GM18517 (cell line): ENCODE measurements around the gene WASF2.
"Not testable (repeated sequence)": the region's sequence is repeated elsewhere in the genome, so short reads cannot be mapped to it uniquely, and the experiment has no call there.

Source experiments
- ATAC-seq: cut with Tn5 transposase; IDR thresholded peaks from one replicate; pipeline ENCODE4 v1.9.1; 2021; ENCODE audit warnings: mild to moderate bottlenecking, moderate library complexity; ENCODE audit not compliant: unreplicated experiment

WASF2 gene

DNA sequence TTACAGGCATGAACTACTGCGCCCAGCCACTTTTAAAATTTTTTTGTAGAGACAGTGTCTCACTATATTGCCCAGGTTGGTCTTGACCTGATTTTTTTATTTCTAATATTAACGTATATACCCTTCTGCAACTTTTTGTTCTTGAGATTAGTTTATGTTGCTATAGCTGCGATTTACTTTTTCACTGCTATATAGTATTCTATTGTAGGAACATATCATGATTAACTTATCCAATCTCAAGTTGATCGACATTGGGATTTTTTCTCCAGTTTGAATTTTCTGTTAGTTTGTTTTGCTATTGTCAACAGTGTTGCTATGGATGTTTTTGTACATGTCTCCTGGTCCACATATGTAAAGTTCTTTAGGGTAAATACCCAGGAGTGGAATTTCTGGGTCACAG, 35.4 kb downstream of the WASF2 start:
- no peak for ATAC-seq

DNA sequence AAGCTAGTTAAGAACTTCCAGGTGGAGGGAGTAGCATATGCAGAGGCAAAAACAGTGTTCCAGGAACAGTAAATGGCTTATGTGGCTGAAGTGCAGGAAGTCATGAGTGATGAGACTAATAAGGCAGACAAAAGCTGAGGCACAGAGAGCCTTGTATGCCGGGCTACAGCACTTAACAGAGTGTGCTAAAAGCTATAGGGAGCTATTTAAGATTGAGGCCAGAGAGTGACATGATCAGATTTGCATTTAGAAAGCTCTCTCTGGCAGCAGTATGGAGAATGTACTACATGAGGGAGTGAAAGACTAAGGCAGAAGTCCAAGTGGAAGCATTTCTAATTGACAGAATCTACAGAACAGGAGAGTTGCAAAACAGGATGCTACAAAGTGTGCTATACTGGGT, 38.6 kb downstream of the WASF2 start:
- ATAC-seq, result no peak

DNA sequence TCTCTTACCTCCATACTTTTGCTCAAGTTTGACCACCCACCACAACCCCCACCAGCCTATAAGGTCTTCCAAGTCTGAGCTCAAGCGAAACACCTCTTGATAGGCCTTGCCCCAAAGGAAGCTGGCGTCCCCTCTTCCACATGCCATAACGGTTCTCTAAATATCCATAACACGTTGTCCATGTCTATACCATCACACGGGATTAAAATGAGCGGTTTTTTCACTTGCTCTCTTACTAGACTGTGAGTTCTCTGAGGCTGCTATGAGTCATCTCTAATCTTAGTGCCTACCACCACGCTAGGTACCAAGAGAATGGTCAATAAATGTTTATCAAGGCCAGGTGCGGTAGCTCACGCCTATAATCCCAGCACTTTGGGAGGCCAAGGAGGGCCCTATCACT, 41.0 kb downstream of the WASF2 start:
- ATAC-seq, result no peak

DNA sequence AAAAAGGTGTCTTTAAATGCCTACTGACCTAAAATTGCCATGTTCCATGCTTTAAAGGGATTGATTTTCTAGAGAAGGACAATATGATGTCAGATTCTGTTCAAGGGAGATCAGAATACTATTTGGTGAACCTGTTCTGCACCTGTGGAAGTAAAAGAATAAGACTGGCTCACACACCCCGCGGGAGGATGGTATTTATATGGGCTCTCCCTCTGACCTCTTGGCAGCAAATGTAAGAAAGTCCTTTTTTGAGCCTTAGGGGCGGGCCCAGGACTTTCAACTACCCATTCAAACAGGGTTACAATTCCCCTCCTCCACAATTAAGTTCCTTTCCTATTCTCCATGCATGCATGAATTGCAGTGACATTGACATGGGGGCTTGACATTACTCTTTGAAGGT, 42.1 kb downstream of the WASF2 start:
- no peak for ATAC-seq

DNA sequence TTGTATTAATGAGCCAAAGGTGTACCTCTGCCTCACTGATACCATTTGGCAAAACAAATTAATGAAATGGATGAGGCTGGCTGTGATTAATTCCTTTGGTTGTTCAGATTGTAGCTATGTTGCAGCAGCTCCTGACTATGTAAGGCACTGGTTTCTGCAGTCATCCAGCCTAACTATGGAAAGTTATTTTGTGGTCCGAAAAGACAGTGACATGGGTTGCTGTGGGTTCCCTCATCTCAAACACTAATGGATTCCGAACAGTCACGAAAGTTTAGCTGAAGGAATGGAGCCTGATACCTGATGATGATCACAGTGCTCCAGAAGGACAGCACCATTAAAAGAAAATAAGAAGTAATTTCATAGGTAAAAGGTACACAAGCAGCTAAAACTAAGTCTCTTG, 42.6 kb downstream of the WASF2 start:
- no peak for ATAC-seq

DNA sequence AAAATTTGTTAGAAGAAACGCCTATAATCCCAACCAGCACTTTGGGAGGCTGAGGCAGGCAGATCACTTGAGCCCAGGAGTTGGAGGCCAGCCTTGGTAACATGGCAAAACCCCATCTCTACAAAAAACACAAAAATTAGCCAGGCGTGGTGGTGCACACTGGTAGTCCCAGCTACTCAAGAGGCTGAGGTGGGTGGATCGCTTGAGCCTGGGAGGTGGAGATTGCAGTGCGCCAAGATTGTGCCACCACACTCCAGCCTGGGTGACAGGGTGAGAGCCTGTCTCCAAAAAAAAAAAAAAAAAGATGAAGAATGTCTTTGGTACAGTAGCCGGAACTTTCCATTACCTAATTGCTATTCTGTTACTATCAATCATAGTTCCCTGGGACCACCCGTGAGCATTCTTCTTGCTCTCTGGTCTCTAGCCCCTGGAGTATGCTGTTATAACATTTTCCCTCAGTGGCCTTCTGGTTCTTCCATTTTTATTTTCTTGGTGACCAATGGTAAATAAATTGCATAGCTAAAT, 43.4 kb downstream of the WASF2 start:
- ATAC-seq, result no peak

DNA sequence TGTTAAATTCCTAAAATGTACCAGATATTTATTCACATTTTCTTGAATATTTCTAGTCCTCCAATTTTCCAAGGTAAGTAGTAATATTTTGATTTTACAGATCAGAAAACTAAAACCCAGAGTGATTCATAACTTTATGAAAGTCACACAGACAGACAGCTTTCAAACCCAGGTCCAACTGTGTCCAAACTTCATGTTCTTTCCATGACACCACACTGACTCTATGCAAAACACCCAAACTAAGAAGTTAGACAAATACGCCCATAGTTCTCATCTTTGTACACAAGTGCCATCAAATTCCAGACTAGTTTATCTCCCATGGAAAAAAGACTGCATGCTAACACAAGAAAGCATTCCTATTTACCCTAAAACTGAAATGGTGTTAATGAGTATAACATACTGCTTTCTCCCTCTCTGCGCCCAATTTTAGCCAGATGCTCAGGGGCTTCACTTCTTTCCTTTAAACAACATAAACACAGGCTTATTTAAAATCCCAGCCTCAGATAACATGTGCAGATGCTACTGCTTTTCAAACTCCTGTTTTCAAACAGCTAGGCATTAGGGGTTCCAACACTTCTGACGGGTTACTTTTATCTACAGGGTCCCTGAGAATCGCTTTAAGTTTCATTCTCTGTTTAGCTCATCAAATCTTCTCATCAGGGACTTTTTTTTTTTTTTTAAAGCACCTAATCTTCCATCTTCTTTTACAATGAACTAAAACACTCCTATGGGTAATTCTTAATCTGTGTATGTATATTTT, 44.6 kb downstream of the WASF2 start:
- ATAC-seq, result peak; percentile 42

DNA sequence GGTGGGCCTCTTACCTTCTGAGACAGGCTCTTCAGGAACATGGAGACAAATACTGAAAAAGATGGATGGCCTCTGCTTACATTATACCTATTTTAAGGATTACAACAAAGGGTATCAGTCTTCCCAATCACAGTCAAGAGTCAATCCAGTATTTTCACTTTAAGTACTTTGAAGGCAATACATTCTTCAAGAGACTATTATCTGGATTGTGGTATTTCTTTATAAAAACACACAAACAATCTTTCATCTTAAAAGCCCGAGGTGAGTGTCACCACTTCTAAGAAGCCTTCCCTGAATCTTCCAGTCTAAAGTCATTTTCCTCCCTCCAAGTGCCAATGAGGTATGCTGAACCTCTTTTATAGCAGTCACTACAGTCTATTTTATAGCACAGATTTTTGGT, 45.3 kb downstream of the WASF2 start:
- ATAC-seq, result no peak

DNA sequence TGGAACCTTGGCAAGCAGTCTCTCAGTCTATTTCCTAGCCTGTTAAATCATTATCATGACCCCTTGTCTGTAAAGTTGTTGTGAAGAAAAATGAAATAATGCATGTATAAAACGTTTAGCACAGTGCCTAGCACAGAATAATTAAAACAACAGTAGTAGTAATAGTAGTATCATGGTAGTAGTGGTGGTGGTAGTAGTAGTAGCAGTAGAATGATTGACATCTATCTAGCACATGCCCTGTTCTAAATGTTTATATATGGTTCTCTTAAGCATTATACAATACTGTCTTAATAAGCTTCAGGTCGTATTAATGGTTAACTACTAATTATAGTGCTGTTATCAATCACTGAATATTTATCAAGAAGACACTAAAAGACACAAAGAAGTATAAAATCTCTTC, 50.8 kb downstream of the WASF2 start:
- no peak for ATAC-seq

DNA sequence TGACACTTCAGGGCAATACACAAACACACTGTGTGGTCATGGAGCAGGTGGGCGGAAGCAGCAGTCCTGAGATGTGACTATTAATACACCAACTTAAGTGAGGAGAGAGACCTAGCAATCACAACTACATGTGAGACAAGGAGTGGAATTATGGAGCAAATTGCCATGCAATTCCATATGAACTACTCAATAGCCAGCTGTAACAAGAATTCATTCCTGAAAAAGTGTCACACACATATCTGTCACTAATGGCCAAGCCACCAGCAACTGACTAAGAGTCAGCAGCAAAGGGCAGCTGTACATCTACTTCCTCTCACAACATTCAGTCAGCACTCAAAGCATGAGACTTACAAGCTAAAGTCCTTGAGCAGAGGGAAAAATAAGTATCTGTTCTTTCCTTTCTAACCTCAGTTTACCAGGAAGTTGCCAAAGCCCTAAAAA, 51.3 kb downstream of the WASF2 start:
- no peak for ATAC-seq

DNA sequence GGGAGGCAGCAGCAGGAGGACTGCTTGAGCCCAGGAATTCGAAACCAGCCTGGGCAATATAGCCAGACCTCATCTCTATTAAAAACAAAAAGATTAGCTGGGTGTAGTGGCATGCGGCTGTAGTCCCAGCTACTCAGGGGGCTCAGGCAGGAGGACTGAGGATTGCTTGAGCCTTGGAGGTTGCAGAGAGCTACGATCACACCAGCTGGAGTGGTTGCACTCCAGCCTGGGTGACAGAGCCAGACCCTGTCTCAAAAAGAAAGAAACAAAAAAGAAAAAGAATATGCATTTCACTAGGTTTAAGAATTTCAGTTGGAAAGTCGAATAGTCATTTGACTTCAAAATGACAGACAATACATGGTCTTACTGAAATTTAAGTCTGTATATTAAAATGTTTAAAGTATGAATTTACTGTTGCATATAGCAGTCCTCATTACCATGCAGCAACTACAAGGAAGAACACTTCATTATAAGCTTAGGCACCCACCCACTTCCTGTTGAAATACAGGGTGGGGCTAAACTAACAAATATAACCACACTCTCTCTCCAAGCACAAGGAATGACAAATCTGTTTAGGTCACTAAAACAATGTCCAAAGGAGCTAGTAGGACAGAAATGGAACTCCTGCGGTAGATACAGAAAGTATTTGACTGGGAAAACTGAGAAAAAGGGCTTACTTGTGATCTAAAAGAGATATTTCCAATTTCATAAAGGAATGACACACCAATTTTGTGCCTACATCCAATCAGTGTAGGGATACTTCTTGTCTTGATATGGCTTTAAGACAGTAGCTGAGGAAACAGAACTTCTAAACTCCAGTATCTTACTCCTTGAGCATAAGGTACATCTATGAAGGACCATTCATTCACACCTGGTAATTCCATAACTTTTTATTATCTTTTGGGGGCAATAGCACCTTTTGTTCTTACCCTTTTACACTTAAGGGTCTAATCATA, 53.5 kb downstream of the WASF2 start:
- ATAC-seq, result no peak

DNA sequence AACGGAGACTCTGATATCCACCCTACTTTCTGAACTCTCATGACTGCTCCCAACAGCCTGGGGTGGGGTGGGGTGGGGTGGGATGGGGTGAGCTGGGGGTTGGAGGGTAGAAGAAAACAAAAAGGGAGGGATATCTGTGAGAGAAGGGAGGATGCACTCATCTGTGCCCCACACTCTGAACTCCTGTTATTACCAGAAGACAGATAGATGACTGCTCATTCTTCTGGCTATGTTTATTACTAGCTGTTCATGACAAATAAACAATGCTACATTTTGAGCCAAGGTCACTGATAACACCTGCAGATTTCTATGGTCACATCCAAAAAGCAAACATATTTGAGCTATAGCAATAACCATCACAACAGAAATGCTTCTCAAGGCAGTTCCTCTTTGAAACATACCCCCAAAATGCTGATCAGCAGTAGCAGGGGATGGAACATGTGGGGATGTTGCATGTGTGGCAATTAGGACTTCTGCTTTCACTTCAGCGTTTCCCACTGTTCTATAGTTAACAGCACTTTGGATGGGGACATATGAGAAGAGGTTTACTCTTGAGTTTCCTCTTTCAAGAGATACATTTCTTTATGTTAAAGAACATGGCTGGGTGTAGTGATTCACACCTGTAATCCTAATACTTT, 54.3 kb downstream of the WASF2 start:
- ATAC-seq, result no peak

DNA sequence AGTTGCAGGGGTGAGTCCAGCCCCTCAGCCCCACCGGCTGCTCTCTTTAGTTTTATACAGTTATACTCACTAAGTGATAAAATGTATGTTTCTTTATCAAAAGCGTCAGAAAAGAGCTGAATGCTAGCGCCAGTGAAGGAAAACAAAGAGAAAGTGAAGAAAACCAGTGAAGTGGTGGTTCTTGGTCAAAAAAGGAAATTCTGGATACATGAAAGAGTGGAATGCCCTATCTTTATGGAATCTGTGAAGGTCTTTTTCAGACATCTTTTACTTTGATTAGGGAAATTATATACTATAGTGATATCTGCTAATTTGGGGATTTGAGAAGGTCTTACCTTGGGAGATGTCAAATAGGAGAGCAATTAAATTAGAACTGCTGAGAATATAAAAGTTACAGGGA, 56.3 kb downstream of the WASF2 start:
- ATAC-seq, result no peak

DNA sequence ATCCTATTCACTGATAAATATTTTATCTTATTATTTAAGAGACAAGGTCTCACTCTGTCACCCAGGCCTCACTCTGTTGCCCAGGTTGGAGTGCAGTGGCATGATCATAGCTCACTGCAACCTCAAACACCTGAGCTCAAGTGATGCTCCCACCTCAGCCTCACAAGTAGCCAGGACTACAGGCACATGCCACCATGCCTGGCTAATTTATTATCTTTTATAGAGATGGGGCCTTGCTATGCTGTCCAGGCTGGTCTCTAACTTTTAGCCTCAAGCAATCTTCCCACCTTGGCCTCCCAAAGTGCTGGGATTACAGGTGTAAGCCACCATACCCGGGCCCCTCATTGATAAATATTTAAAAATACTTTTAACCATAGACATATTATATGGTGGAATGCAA, 57.2 kb downstream of the WASF2 start:
- not testable (repeated sequence) for ATAC-seq

DNA sequence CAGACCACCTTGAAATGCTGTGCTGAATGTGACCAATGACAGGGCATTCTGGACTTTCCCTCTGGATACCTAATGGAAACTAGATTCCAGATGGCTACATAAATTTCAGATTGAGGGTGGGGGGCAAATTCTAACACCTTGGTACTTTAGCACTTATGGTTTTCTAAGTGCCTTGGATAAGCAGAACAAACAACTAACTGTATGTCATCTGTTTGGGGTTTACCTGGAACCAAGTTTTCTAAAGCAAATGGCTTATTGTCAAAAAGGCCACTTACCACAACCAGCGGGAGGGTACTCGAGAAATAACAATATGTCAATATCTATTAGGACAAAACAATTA, 58.4 kb downstream of the WASF2 start:
- no peak for ATAC-seq

DNA sequence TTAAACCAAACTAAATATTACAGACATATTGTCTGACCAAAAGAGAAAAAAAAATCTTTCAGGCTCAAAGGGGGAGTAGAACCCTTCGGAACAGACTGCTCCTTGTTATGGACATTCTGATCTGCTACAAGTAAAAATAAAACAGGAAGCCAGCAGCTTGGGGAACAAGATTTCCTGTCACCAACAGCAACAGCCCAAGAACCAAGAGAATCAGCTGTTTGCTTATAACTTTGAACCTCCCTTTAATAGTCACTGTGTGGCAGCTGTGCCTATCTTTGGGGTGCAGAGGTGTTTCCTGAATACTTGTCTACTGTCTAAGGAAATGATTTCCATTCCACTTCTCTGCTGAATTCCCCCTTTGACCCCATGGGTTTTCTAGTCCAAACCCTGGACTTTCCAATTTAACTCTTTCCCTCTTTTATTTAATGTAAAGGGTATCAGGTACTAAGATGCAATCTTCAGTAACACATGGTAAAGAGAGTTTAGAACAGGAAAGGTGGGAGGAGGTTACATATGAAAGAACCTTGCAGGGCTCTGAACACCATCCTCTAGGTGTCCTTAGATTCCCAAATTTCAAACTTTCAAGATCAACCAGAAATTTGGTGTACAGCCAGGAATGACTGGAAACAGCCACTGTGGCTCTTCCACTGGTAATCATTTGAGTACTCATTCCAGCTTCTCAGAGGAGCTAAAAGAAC, 58.9 kb downstream of the WASF2 start:
- no peak for ATAC-seq

DNA sequence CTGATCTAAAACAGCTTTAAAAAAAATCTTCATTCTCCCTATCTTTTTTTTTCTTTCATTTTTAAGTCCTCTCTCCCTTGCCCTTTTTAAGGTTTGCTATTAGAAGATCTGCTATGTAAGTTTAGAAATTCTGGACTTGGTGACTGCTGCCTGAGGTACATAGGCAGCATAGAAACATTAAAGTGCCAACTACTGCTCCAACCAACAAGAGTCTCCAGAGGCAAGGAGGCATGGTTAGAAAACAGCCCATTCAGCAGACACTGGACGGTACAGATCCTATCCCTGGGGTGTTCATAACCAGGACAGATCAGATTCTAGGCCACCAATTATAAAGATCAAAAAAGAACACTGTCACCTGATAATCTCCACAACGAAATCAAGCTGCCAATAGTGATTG, 60.9 kb downstream of the WASF2 start:
- ATAC-seq, result no peak

DNA sequence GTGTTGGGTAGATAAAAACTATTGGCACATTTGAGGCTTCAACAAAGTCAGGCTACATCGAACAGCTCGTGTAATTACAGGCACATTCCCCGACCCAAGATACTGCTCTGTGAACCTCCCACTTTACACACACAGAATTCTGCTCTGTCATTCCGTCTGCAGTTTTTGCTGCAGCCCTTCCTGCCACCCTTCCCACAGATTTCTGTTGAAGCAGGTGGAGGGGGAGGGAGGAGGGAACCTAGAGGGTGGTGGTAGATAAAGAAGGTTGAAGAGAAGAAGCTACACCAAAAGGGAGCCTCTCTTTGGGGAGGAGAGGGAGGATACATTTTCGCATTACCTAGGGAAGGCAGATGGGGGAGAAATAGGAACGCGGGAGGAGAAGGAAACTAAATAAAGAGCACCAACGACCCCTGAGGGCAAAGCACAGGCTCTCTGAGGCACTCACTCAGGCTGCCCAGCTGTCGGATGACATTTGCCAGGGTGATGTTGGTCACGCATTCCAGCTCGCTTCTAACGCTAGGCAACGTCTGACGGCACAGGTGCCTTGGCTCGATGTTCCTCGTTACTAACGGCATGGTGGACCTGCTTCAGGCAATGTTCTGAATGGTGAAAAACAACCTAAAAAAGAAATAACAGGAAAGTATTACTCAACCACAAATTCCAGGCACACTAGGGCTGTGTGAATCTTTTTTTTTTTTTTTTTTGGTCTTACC, 61.5 kb downstream of the WASF2 start:
- ATAC-seq, result no peak

DNA sequence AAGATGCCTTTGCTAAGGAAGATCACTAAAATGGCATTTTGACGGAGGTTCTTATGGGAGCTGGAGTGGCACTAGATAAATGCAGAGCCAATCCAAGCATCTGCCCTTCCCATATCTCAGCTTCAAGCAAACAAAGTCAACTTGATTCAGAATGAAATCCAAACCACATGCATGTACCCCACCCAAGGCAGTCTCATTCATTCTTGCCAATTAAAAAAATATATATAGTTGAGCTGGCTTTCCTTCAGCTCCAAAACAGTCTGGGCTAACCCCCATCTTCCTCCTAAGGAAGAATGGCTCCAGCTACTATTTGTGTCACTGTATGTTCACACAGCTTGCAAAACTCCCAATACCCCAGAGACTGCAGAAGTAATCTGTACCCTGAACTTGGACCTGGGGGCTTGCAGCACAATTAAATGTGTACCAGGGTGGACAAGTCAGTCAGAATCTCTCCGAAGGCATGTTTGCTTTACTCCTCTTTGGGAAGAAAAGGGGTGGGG, 62.1 kb downstream of the WASF2 start:
- ATAC-seq, result no peak

DNA sequence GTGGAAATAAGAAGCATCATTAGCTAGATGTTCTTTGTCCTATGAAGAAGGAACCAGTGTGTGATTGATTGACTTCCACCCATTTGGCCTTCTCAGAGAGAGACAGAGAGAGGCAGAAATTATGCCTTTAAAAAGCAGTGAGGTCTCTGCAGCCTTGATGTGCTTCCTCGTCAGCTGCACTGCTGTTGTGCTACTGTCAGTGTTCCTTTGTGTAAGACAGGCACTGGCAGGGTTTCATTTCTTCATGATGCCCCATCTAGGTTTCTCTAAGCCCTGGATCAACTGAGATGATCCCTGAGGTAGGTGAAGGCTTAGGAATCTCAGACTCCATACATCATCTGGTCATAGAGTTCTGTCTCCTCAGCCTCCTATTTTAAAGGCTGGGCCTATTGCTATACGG, 62.6 kb downstream of the WASF2 start:
- ATAC-seq, result no peak
